OCI-M1 (cell line): ENCODE results near the gene VEGFC.

Experiments
- DNase-seq: peaks from one replicate; lab custom pipeline; 2025; lab: John Stamatoyannopoulos, UW

The VEGFC gene

GRCh38 chr4:176798540-176798939 is 5.8 kb upstream of the VEGFC start:
- no peak for DNase-seq

- DNase-seq: no peak
Measured at GRCh38 chr4:176795441-176795840, 2.7 kb upstream of the VEGFC start.

- DNase-seq: no peak
Measured at GRCh38 chr4:176794651-176795050, 1.9 kb upstream of the VEGFC start.

- no peak for DNase-seq
Measured at GRCh38 chr4:176794151-176794550, 1.4 kb upstream of the VEGFC start.

- DNase-seq: no peak
Measured at GRCh38 chr4:176793060-176793605, 411 bp upstream of the VEGFC start.

- DNase-seq: no peak
Measured at GRCh38 chr4:176791591-176792325, 964 bp downstream of the VEGFC start.

GRCh38 chr4:176790398-176790797 is 2.3 kb downstream of the VEGFC start:
- no peak for DNase-seq

- DNase-seq: peak; percentile 70
Measured at GRCh38 chr4:176789955-176790354, 2.8 kb downstream of the VEGFC start.

- DNase-seq: no peak
Measured at GRCh38 chr4:176788971-176789370, 3.8 kb downstream of the VEGFC start.

GRCh38 chr4:176788248-176788647 is 4.5 kb downstream of the VEGFC start:
- no peak for DNase-seq

GRCh38 chr4:176784816-176785215 is 7.9 kb downstream of the VEGFC start:
- DNase-seq: no peak

- DNase-seq: no peak
Measured at GRCh38 chr4:176782794-176783193, 9.9 kb downstream of the VEGFC start.

- no peak for DNase-seq
Measured at GRCh38 chr4:176782191-176782590, 10.5 kb downstream of the VEGFC start.

- no peak for DNase-seq
Measured at GRCh38 chr4:176781739-176782100, 11.0 kb downstream of the VEGFC start.

GRCh38 chr4:176780995-176781738 is 11.6 kb downstream of the VEGFC start:
- no peak for DNase-seq

- no peak for DNase-seq
Measured at GRCh38 chr4:176779421-176779820, 13.3 kb downstream of the VEGFC start.

- DNase-seq: no peak
Measured at GRCh38 chr4:176778491-176778890, 14.2 kb downstream of the VEGFC start.

- no peak for DNase-seq
Measured at GRCh38 chr4:176778063-176778462, 14.7 kb downstream of the VEGFC start.

GRCh38 chr4:176775338-176775737 is 17.4 kb downstream of the VEGFC start:
- DNase-seq: no peak

- DNase-seq: no peak
Measured at GRCh38 chr4:176774852-176775251, 17.9 kb downstream of the VEGFC start.

- peak; percentile 27 for DNase-seq
Measured at GRCh38 chr4:176769514-176769913, 23.2 kb downstream of the VEGFC start.

GRCh38 chr4:176767183-176767582 is 25.5 kb downstream of the VEGFC start:
- DNase-seq: no peak

GRCh38 chr4:176762661-176763308 is 29.9 kb downstream of the VEGFC start:
- no peak for DNase-seq
